B cell (primary cell): ENCODE data around the gene ZMAT3. TPM values are rescaled to one million over a fixed set of nuclear protein-coding genes. Genes with fewer than 3 reads are reported as not detected.
A peak's percentile ranks its signal among the peaks of the same experiment; 100 is the strongest.

Experiments used
- ATAC-seq: fragments of 200-7000 bp; cut with Tn5 transposase; one replicate; pipeline ENCODE4 v1.10.0; 2021; ENCODE audit warnings: low read depth, mild to moderate bottlenecking, moderate number of reproducible peaks, moderate library complexity
- CTCF ChIA-PET: fragments of 350-600 bp; sonication (Branson Sonifier 250); formaldehyde crosslinking; loops from one replicate; lab custom pipeline; 2021; ENCODE audit warnings: antibody characterized with exemption, inconsistent platforms; lab: Charles Lee
- POLR2A ChIA-PET: fragments of 350-600 bp; sonication (Branson Sonifier 250); formaldehyde crosslinking; loops from one replicate; lab custom pipeline; 2021; ENCODE audit warnings: antibody characterized with exemption; lab: Charles Lee
- DNase-seq: peaks from one replicate; pipeline ENCODE4 v3.0.0; 2013
- H2AFZ ChIP-seq: 2 replicates; pipeline ENCODE4 v1.6.1; 2012; ENCODE audit warnings: mild to moderate bottlenecking, low read depth, low read length; ENCODE audit not compliant: insufficient read depth, poor library complexity, severe bottlenecking
- H3K27ac ChIP-seq, 2 donors: 1 replicate in 1 of 2; 2 replicates in 1 of 2; pipeline ENCODE4 v1.5.1; 2012 to 2013; ENCODE audit warnings: low read length in 2 of 2, mild to moderate bottlenecking in 2 of 2, moderate library complexity in 1 of 2
- H3K27me3 ChIP-seq, 4 experiments: fragments of 200-600 bp in 1 of 4; sonication (generic) in 1 of 4; replicated peaks in 1 of 4; 1 replicate in 2 of 4; 2 replicates in 2 of 4; pipeline versions ENCODE4 v1.6.1 to v1.7.0; 2013 to 2016; ENCODE audit warnings: low read length in 3 of 4, mild to moderate bottlenecking in 2 of 4, mixed read lengths in 1 of 4, moderate library complexity in 1 of 4; ENCODE audit not compliant: insufficient read depth in 4 of 4, control insufficient read depth in 3 of 4; ENCODE audit errors: control extremely low read depth in 1 of 4
- H3K36me3 ChIP-seq, 2 experiments: replicated peaks in 1 of 2; 1 replicate in 1 of 2; 2 replicates in 1 of 2; pipeline versions ENCODE4 v1.6.1 to v1.7.1; 2013; ENCODE audit warnings: low read length in 1 of 2; ENCODE audit not compliant: insufficient read depth in 2 of 2, control insufficient read depth in 1 of 2; ENCODE audit errors: control extremely low read depth in 1 of 2, extremely low read depth in 1 of 2
- H3K4me1 ChIP-seq, 2 donors: fragments of 200-600 bp in 1 of 2; sonication (generic) in 1 of 2; 1 replicate in 1 of 2; 2 replicates in 1 of 2; pipeline versions ENCODE4 v1.5.1 to v1.6.1; 2013 to 2017; ENCODE audit warnings: low read length in 2 of 2; ENCODE audit not compliant: control insufficient read depth in 2 of 2, insufficient read depth in 2 of 2
- H3K4me2 ChIP-seq: replicated peaks from 2 replicates; pipeline ENCODE3; 2012; ENCODE audit warnings: mild to moderate bottlenecking, low read depth, low read length; ENCODE audit not compliant: poor library complexity, severe bottlenecking
- H3K4me3 ChIP-seq, 5 experiments: fragments of 200-600 bp in 1 of 5; sonication (generic) in 1 of 5; 1 replicate in 3 of 5; 2 replicates in 2 of 5; pipeline versions ENCODE4 v1.5.1 to v1.7.0; 2011 to 2016; ENCODE audit warnings: low read length in 4 of 5, mild to moderate bottlenecking in 4 of 5, low read depth in 2 of 5, control low read depth in 1 of 5, moderate library complexity in 1 of 5; ENCODE audit not compliant: insufficient read depth in 1 of 5; ENCODE audit errors: control extremely low read depth in 1 of 5, extremely low read depth in 1 of 5
- H3K79me2 ChIP-seq: fragments of 200-600 bp; sonication (generic); one replicate; pipeline ENCODE4 v1.6.0; 2016; ENCODE audit warnings: low read length; ENCODE audit not compliant: control insufficient read depth, insufficient read depth
- H3K9ac ChIP-seq: fragments of 200-600 bp; sonication (generic); 2 replicates; pipeline ENCODE4 v1.6.1; 2017; ENCODE audit warnings: mild to moderate bottlenecking, low read length, moderate library complexity
- H3K9me3 ChIP-seq, 3 donors: one replicate each; pipeline versions ENCODE4 v1.6.1 to v1.7.1; 2013; ENCODE audit warnings: low read length in 2 of 3; ENCODE audit not compliant: control insufficient read depth in 2 of 3, insufficient read depth in 1 of 3; ENCODE audit errors: control extremely low read depth in 1 of 3
- H4K20me1 ChIP-seq: 2 replicates; pipeline ENCODE4 v1.6.0; 2012; ENCODE audit warnings: mild to moderate bottlenecking, low read length; ENCODE audit not compliant: insufficient read depth, control insufficient read depth, poor library complexity, severe bottlenecking
- H3K27ac Mint-ChIP-seq: one replicate; pipeline ENCODE4 v1.8.0; 2021; ENCODE audit warnings: mixed read lengths
- H3K27me3 Mint-ChIP-seq: one replicate; pipeline ENCODE4 v1.8.0; 2021; ENCODE audit warnings: mixed read lengths
- H3K4me1 Mint-ChIP-seq: one replicate; pipeline ENCODE4 v1.8.0; 2021; ENCODE audit warnings: mixed read lengths
- H3K4me3 Mint-ChIP-seq: one replicate; pipeline ENCODE4 v1.8.0; 2021; ENCODE audit warnings: mixed read lengths
- H3K9me3 Mint-ChIP-seq: one replicate; pipeline ENCODE4 v1.8.0; 2022; ENCODE audit warnings: mixed read lengths; ENCODE audit not compliant: insufficient read depth
- CTCF ChIP-seq: fragments of 200-600 bp; IDR thresholded peaks from one replicate; pipeline ENCODE4 v1.8.0; 2022; ENCODE audit warnings: antibody characterized with exemption, mild to moderate bottlenecking
- EZH2 ChIP-seq: IDR thresholded peaks from 2 replicates; pipeline ENCODE4 v1.6.1; 2012; ENCODE audit warnings: borderline replicate concordance, low read depth, mild to moderate bottlenecking, moderate library complexity, low read length; ENCODE audit not compliant: insufficient read depth, poor library complexity, severe bottlenecking
- WGBS: methylation state at CpG from one replicate; pipeline ENCODE4 v1.1.5; 2013; ENCODE audit warnings: missing lambda C conversion rate; ENCODE audit not compliant: insufficient coverage; 5-methylcytosine and 5-hydroxymethylcytosine counted together
- intact Hi-C: fragments of 100-400 bp; cut with micrococcal nuclease; formaldehyde crosslinking; loops from one replicate; pipeline ENCODE4 v1.10.0; 2022
- polyA plus RNA-seq: library from polyadenylated mRNA; depleted of rRNA; stranded (reverse); fragments of >200 nt; gene quantifications from 2 replicates; pipeline ENCODE4 v1.2.3, GENCODE V29; 2012
- total RNA-seq, 2 donors: library from RNA; stranded (reverse); fragments of 120-200 nt in 1 of 2; gene quantifications; 1 replicate in 1 of 2; 2 replicates in 1 of 2; pipeline versions ENCODE4 v1.2.3 to v1.2.4, GENCODE V29; 2013 to 2022

ZMAT3 gene
- total and polyA plus RNA-seq, 2 donors (not counting 1 experiment from before 2014, with no cell fraction given): 3.6 to 19.5 TPM

DNA sequence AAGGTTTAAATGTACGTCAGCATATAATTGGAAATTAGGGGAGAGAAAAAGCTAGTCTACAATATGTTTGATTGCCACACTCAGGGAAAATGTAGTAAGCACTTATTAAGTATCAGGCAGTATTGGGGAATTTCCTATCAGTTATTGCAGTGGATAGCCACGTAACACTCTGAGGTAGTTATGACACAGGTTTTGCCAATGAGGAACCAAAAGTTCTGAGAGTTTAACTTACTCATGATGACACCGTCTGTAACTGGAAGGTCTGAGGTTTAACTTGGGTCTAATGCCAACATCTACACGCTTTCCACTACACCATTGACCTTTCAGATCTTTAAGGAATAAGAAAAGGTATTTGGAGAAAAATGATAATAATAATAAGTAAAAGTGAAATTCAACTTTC, 89.5 kb downstream of the ZMAT3 start:
- TF ChIP-seq EZH2 (no peak), CTCF (no peak)
- no peak for DNase-seq
- POLR2A ChIA-PET: no interaction called here
- Mint-ChIP-seq H3K4me3 (no peak overlapping the region), H3K27ac (no peak overlapping the region), H3K9me3 (peaks cover 7% of the 10 kb centered on the region), H3K4me1 (peaks cover 2% of the 10 kb centered on the region), H3K27me3 (no peaks in the 10 kb centered on the region)
- no peaks in the 10 kb centered on the region for H3K36me3 ChIP-seq
- 60% methylated on average over 2 of the region's 4 CpGs for WGBS
- CTCF ChIA-PET: no interaction called here
- ATAC-seq: peak; percentile 45
- H4K20me1 ChIP-seq: no peaks in the 10 kb centered on the region
- H2AFZ ChIP-seq: no peak overlapping the region
- H3K79me2 ChIP-seq: no peaks in the 10 kb centered on the region
- peaks cover 3 to 6% (median 6%) of the 10 kb centered on the region in 3 donors for H3K9me3 ChIP-seq
- H3K4me3 ChIP-seq: no peak overlapping the region
- H3K4me1 ChIP-seq: no peaks in the 10 kb centered on the region
- H3K4me2 ChIP-seq: no peak overlapping the region
- intact Hi-C loops: no loop called here
- no peak overlapping the region for H3K27ac ChIP-seq
- H3K27me3 ChIP-seq: no peaks in the 10 kb centered on the region
- H3K9ac ChIP-seq: no peak overlapping the region

- Histone ChIP-seq H3K4me3 (no peak overlapping the region), H3K27ac (no peak overlapping the region), H3K79me2 (no peaks in the 10 kb centered on the region), H3K9ac (no peak overlapping the region), H4K20me1 (no peaks in the 10 kb centered on the region), H3K36me3 (no peaks in the 10 kb centered on the region), H3K4me2 (no peak overlapping the region), H3K4me1 (no peaks in the 10 kb centered on the region), H3K9me3 (peaks cover 2 to 14% (median 12%) of the 10 kb centered on the region in 3 donors), H2AFZ (no peak overlapping the region), H3K27me3 (no peaks in the 10 kb centered on the region)
- Mint-ChIP-seq H3K27ac (no peak overlapping the region), H3K4me3 (no peak overlapping the region), H3K9me3 (peaks cover 6% of the 10 kb centered on the region), H3K4me1 (no peaks in the 10 kb centered on the region), H3K27me3 (no peaks in the 10 kb centered on the region)
- no peak for DNase-seq
- intact Hi-C loops: no loop called here
- POLR2A ChIA-PET: no interaction called here
- TF ChIP-seq EZH2 (no peak), CTCF (no peak)
- WGBS: no CpG with 5 or more reads among the region's 2 CpGs
- no peak for ATAC-seq
- CTCF ChIA-PET: no interaction called here
These were observed 96.3 kb downstream of the ZMAT3 start for GRCh38 chr3:178975320-178975719.
